A549 (cell line): ENCODE data around the gene NFKB2.

Source experiments
- CTCF ChIP-seq: fragments of >200 bp; sonication (Bioruptor Twin); formaldehyde crosslinking; IDR thresholded peaks from 3 replicates; pipeline ENCODE4 v1.5.1; 2016
- EP300 ChIP-seq, 2 experiments: fragments of >200 bp; sonication (Bioruptor Twin); formaldehyde crosslinking; IDR thresholded peaks; 2 replicates in 1 of 2; 3 replicates in 1 of 2; pipeline ENCODE4 v1.6.1; 2016 to 2017
- KDM5A ChIP-seq: fragments of 200-600 bp; sonication (generic); IDR thresholded peaks from 2 replicates; pipeline ENCODE4 v1.6.1; 2016; ENCODE audit warnings: antibody characterized with exemption, mild to moderate bottlenecking
- MYC ChIP-seq: IDR thresholded peaks from 2 replicates; pipeline ENCODE4 v1.6.1; 2012; ENCODE audit warnings: mild to moderate bottlenecking, inconsistent platforms, low read length, improper control_type of control experiment, borderline replicate concordance
- POLR2A ChIP-seq: IDR thresholded peaks from 2 replicates; pipeline ENCODE4 v1.6.1; 2012; ENCODE audit warnings: mild to moderate bottlenecking, low read length
- RCOR1 ChIP-seq: fragments of 150-350 bp; IDR thresholded peaks from 2 replicates; pipeline ENCODE4 v1.6.1; 2014; ENCODE audit warnings: antibody characterized with exemption, low read length, low read depth
- RNF2 ChIP-seq: fragments of 200-600 bp; sonication (generic); IDR thresholded peaks from 2 replicates; pipeline ENCODE4 v1.6.1; 2016; ENCODE audit warnings: low read depth, mild to moderate bottlenecking, antibody characterized with exemption, moderate library complexity, borderline replicate concordance
- SMC3 ChIP-seq: fragments of >200 bp; sonication (Bioruptor Twin); formaldehyde crosslinking; IDR thresholded peaks from 3 replicates; pipeline ENCODE4 v1.6.1; 2018; ENCODE audit warnings: inconsistent platforms
- SREBF2 ChIP-seq: fragments of 450-650 bp; IDR thresholded peaks from 2 replicates; pipeline ENCODE4 v1.6.1; 2014; ENCODE audit warnings: mild to moderate bottlenecking, moderate library complexity
- TF ChIP-seq, protein P1 (sequence below): fragments of 250-450 bp; sonication (Bioruptor Pico); IDR thresholded peaks from 2 replicates; pipeline ENCODE4 v1.5.0; 2021; ENCODE audit warnings: mild to moderate bottlenecking, moderate library complexity, borderline replicate concordance

GRCh38 chr10:102376901-102377300 lies 18.6 kb upstream of the NFKB2 start:
- TF ChIP-seq POLR2A (no peak), EP300 (IDR thresholded peaks at IDR 0.05) (no peak), CTCF (no peak), KDM5A (no peak), RCOR1 (no peak), MYC (no peak), SMC3 (no peak), RNF2 (no peak), SREBF2 (no peak)
- TF ChIP-seq, protein P1, sequence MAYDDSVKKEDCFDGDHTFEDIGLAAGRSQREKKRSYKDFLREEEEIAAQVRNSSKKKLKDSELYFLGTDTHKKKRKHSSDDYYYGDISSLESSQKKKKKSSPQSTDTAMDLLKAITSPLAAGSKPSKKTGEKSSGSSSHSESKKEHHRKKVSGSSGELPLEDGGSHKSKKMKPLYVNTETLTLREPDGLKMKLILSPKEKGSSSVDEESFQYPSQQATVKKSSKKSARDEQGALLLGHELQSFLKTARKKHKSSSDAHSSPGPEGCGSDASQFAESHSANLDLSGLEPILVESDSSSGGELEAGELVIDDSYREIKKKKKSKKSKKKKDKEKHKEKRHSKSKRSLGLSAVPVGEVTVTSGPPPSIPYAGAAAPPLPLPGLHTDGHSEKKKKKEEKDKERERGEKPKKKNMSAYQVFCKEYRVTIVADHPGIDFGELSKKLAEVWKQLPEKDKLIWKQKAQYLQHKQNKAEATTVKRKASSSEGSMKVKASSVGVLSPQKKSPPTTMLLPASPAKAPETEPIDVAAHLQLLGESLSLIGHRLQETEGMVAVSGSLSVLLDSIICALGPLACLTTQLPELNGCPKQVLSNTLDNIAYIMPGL (CRISPR knock-in tag) = no peak
